ENCODE measurements around the gene ARHGEF10L.

Gene ARHGEF10L

GRCh38 chr1:17636612-17637011 lies 97.1 kb downstream of the ARHGEF10L start:
- H3K9me3 ChIP-seq (ENCODE audit: control insufficient read depth, insufficient read depth, low read depth, low read length), result no peaks in the 10 kb centered on the region
- ChIA-PET POLR2A (no interaction called here), CTCF (no interaction called here)
- H3K27ac ChIP-seq (ENCODE audit: extremely low read depth, low read depth, low read length), result no peak overlapping the region
- no peaks in the 10 kb centered on the region for H3K4me1 ChIP-seq (ENCODE audit: control insufficient read depth, insufficient read depth, low read length)
- TF ChIP-seq FEZF1 (tag by site-specific recombination; IDR thresholded peaks at IDR 0.05), result no peak
- TF ChIP-seq GLI4 (tag by site-specific recombination; IDR thresholded peaks at IDR 0.05), result 0 out of 2 replicates have a peak, but pooled peaks have one; percentile 18
- no peak for TF ChIP-seq ZNF837 (tag by site-specific recombination; IDR thresholded peaks at IDR 0.05)
- TF ChIP-seq ZNF148 (tag by site-specific recombination; IDR thresholded peaks at IDR 0.05; ENCODE audit: borderline replicate concordance), result no peak
- peaks cover 0 to 73% of the 10 kb centered on the region in 2 experiments; a peak in 2 of 3 replicates for H3K36me3 ChIP-seq (ENCODE audit: control insufficient read depth in 2 of 2, insufficient read depth in 1 of 2, low read length in 2 of 2)
- H3K4me3 ChIP-seq (ENCODE audit: low read depth, low read length), result no peak overlapping the region

- H3K4me1 ChIP-seq (ENCODE audit: control insufficient read depth, insufficient read depth, low read length), result no peaks in the 10 kb centered on the region
- H3K27ac ChIP-seq (ENCODE audit: extremely low read depth, low read depth, low read length), result no peak overlapping the region
- TF ChIP-seq ZNF623 (tag by site-specific recombination; IDR thresholded peaks at IDR 0.05), result peak; percentile 95
- no peak for TF ChIP-seq ZNF202 (tag by site-specific recombination; IDR thresholded peaks at IDR 0.05; ENCODE audit: borderline replicate concordance)
- peaks cover 0 to 71% of the 10 kb centered on the region in 2 experiments; a peak in 2 of 3 replicates for H3K36me3 ChIP-seq (ENCODE audit: control insufficient read depth in 2 of 2, insufficient read depth in 1 of 2, low read length in 2 of 2)
- H3K9me3 ChIP-seq (ENCODE audit: control insufficient read depth, insufficient read depth, low read depth, low read length), result no peaks in the 10 kb centered on the region
- CTCF ChIA-PET, result no interaction called here
- no peak overlapping the region for H3K4me3 ChIP-seq (ENCODE audit: low read depth, low read length)
- POLR2A ChIA-PET, result no interaction called here
These were observed 97.6 kb downstream of the ARHGEF10L start for GRCh38 chr1:17637055-17637454.

- no peak overlapping the region for H3K4me3 ChIP-seq (ENCODE audit: low read depth, low read length)
- no peaks in the 10 kb centered on the region for H3K9me3 ChIP-seq (ENCODE audit: control insufficient read depth, insufficient read depth, low read depth, low read length)
- POLR2A ChIA-PET, result no interaction called here
- no peaks in the 10 kb centered on the region for H3K4me1 ChIP-seq (ENCODE audit: control insufficient read depth, insufficient read depth, low read length)
- TF ChIP-seq ZNF341 (tag by site-specific recombination; IDR thresholded peaks at IDR 0.05; ENCODE audit: low read depth), result no peak
- TF ChIP-seq ZNF843 (tag by site-specific recombination; IDR thresholded peaks at IDR 0.05), result no peak
- TF ChIP-seq ZNF707 (tag by site-specific recombination; IDR thresholded peaks at IDR 0.05), result no peak
- no peak for TF ChIP-seq ZNF16 (tag by site-specific recombination; IDR thresholded peaks at IDR 0.05; ENCODE audit: low read depth)
- no peak for TF ChIP-seq ZBTB26 (tag by site-specific recombination; optimal IDR thresholded peaks at IDR 0.05)
- no peak for TF ChIP-seq ZNF266 (tag by site-specific recombination; IDR thresholded peaks at IDR 0.05; ENCODE audit: low read depth)
- H3K27ac ChIP-seq (ENCODE audit: extremely low read depth, low read depth, low read length), result no peak overlapping the region
- H3K36me3 ChIP-seq (ENCODE audit: control insufficient read depth in 2 of 2, insufficient read depth in 1 of 2, low read length in 2 of 2), result peaks cover 0 to 56% of the 10 kb centered on the region in 2 experiments; a peak in 2 of 3 replicates
- CTCF ChIA-PET, result interaction anchor here (1.0 to 2.4 kb wide), 2 partner anchors 13 to 21 kb away, joined by 3 to 8 read pairs; no protein-coding TSS in a partner anchor
These were observed 100.3 kb downstream of the ARHGEF10L start for GRCh38 chr1:17639703-17640340.

DNA sequence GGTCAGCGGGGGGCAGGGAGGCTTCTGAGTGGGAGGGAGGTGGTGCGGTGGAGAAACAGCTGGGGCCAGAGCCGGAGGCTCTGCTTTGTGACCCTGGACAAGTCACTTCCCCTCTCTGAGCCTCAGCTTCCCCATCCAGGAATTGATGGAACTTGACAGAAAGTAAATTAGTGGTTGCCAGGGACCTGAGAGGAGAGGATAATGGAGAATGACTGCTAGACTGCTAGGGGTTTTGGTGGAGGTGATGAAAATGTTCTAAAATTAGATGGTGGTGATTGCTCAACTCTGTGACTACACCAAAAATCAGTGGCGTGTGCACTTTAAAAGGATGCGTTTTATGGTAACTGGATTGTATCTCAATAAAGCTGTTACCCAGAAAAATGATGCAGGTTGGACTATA lies 100.9 kb downstream of the ARHGEF10L start:
- Histone ChIP-seq H3K27ac (ENCODE audit: extremely low read depth, low read depth, low read length) (no peak overlapping the region), H3K4me1 (ENCODE audit: control insufficient read depth, insufficient read depth, low read length) (no peaks in the 10 kb centered on the region), H3K9me3 (ENCODE audit: control insufficient read depth, insufficient read depth, low read depth, low read length) (no peaks in the 10 kb centered on the region), H3K36me3 (ENCODE audit: control insufficient read depth in 2 of 2, insufficient read depth in 1 of 2, low read length in 2 of 2) (peaks cover 0 to 50% of the 10 kb centered on the region in 2 experiments; a peak in 2 of 3 replicates), H3K4me3 (ENCODE audit: low read depth, low read length) (no peak overlapping the region)
- CTCF ChIA-PET, result interaction anchor here (2.4 kb wide), 1 partner anchor 21 kb away, joined by 8 read pairs; no protein-coding TSS in a partner anchor
- POLR2A ChIA-PET, result no interaction called here
- no peak for TF ChIP-seq ZBTB20 (tag by site-specific recombination; IDR thresholded peaks at IDR 0.05)
- no peak for TF ChIP-seq ZNF354C (tag by site-specific recombination; IDR thresholded peaks at IDR 0.05; ENCODE audit: borderline replicate concordance, low read depth)
- TF ChIP-seq, protein P1, sequence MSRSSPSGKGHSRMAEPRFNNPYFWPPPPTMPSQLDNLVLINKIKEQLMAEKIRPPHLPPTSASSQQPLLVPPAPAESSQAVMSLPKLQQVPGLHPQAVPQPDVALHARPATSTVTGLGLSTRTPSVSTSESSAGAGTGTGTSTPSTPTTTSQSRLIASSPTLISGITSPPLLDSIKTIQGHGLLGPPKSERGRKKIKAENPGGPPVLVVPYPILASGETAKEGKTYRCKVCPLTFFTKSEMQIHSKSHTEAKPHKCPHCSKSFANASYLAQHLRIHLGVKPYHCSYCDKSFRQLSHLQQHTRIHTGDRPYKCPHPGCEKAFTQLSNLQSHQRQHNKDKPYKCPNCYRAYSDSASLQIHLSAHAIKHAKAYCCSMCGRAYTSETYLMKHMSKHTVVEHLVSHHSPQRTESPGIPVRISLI (tag by site-specific recombination; IDR thresholded peaks at IDR 0.05), result no peak
- TF ChIP-seq ZNF239 (tag by site-specific recombination; IDR thresholded peaks at IDR 0.05), result no peak
- no peak for TF ChIP-seq ZNF596 (tag by site-specific recombination; IDR thresholded peaks at IDR 0.05)
- TF ChIP-seq ZNF548 (tag by site-specific recombination; IDR thresholded peaks at IDR 0.05), result no peak
- TF ChIP-seq ZBTB11 (tag by site-specific recombination; conservative IDR thresholded peaks at IDR 0.05; ENCODE audit: low read depth), result no peak
- no peak for TF ChIP-seq ZNF660 (tag by site-specific recombination; IDR thresholded peaks at IDR 0.05)
